Inferior parietal cortex (tissue), 1 donor: ENCODE results near the gene C4B.
"Not testable (repeated sequence)": the region's sequence is repeated elsewhere in the genome, so short reads cannot be mapped to it uniquely, and the experiment has no call there.

ENCODE experiments used
- DNase-seq: peaks from one replicate; pipeline ENCODE4 v3.0.0-alpha.2; 2016; ENCODE audit errors: extremely low spot score

Gene C4B

GRCh38 chr6:32014547-32014946 is at the start of gene C4B:
Gene C4B (plus strand): TSS chr6:32014795. CDS start chr6:32014846, 51 bp downstream.
- not testable (repeated sequence) for DNase-seq

DNA sequence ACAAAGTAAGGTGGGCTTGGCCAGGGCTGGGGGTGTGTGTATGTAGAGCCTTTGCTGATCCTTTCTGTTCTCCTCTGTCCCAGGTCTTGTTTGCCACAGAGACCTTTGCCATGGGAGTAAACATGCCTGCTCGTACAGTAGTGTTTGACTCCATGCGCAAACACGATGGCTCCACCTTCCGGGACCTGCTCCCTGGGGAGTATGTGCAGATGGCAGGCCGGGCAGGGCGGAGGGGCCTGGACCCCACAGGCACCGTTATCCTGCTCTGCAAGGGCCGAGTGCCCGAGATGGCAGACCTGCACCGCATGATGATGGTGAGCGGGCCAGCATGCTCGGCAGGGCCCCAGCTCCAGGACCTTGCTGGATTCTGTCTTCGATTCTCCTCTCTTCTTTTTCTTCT is 48.9 kb upstream of the C4B start:
- DNase-seq = no peak

GRCh38 chr6:31966506-31966905 is 48.1 kb upstream of the C4B start:
- no peak for DNase-seq

DNA sequence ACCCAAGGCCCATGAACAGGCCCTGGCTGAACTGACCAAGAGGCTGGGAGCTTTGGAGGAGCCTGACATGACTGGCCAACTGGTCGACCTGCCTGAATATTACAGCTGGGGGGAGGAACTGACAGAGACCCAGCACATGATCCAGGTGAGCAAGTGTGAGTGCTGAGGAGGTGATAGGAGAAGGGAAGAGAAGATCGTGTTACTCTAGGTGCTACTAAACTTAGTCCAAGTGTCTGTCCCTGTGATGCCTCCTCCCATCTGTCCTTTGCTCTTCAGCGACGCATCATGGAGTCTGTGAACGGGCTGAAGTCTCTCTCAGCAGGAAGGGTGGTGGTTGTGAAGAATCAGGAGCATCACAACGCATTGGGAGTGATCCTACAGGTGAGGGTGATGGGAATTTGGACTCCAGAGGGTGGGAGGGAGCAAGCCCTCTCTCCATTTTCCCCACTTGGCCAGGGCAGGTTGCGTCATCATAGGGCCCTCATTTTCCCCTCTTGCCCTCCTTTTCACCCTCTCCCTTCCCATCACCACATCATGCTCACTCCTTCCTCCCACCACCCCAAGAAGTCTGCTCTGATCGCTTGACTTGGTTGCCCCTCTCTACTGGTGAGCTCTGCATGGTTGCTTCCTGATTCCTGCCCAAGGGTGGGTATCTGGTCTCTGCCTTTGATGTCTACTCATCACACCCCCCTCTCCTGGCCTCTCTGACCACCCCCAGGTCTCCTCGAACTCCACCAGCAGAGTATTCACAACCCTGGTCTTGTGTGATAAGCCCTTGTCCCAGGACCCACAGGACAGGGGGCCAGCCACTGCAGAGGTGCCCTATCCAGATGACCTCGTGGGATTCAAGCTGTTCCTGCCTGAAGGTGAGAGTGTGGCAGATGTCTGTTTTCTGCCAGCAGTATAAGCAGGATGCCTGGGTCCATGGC is 47.3 kb upstream of the C4B start:
- DNase-seq = no peak

DNA sequence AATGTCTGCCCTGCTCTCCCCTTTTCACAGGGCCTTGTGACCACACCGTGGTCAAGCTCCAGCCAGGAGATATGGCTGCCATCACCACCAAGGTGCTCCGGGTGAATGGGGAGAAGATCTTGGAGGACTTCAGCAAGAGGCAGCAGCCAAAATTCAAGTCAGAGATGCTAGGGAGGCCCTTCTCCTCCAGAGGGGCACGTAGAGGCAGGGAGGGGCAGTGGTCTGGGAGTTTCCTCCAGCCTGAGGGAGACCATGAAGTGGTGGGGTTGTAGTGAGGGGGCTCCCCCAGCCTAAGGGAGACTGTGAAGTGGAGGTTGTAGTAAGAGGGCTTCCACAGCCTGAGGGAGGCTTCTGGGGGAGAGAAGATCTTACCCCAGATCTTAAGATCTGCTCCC is 46.7 kb upstream of the C4B start:
- DNase-seq = no peak

DNA sequence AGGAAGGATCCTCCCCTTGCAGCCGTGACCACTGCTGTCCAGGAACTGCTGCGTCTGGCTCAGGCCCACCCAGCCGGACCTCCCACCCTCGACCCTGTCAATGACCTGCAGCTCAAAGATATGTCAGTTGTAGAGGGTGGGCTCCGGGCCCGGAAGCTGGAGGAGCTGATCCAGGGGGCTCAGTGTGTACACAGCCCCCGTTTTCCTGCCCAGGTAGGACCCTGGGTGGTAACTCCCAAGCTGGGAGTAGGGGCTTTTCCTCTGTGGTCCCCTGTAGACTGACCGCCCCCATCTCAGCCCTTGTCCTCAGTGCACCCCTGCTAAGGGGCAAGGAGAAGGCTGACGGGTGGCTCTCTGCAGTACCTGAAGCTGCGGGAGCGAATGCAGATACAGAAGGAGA is 46.3 kb upstream of the C4B start:
- no peak for DNase-seq

GRCh38 chr6:31968791-31969711 is 45.5 kb upstream of the C4B start:
- DNase-seq = no peak

DNA sequence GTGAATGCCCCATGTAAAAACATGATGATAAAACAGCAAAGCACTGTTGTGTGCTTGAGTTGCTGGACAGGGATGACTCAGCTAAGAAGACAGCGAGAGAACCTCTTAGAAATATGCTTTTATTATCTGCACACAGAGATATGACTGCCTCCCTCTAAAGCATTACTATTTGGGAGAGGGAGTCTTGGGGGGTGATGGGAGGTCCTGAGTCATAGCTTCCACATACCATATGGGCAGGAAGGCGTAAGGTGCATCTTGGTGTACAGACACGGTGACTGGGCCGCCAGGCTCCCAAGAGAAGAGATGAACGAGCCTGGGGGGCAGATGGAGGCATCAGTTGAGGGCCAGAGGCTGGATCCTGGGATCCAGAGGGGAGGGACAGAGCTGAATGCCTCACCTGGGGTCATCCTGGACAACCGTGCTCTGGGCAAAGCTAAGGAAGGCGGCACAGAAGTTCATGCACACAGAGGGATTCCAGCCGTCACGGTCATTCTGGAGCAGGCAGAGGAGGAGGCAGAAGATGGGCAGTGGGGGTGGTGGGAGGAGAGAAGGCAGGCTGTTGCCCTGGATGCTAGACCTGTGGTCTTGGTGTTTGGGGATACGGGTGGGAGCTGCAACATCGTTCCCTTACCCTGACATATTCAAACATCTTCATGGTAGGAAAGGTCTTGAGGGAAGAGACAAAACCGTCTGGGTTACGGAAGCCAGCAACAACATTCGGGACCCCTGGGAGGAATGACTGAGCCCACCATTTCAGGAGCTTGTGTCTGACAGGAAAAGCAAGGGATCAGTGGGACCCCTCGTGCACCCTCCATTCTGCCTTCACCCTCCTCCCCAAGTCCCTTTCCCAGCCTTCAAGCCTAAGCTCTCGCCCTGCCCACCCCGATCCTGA is 44.6 kb upstream of the C4B start:
- DNase-seq = peak; percentile 14

- DNase-seq = no peak
These were observed 43.9 kb upstream of the C4B start for GRCh38 chr6:31970604-31971271.

GRCh38 chr6:31971279-31971992 is 43.2 kb upstream of the C4B start:
- no peak for DNase-seq

- DNase-seq = peak; percentile 97
These were observed 42.4 kb upstream of the C4B start, which contains the start of gene DXO for GRCh38 chr6:31971993-31972708. Gene DXO (minus strand): TSS chr6:31972138. CDS start chr6:31971675, 463 bp downstream.

DNA sequence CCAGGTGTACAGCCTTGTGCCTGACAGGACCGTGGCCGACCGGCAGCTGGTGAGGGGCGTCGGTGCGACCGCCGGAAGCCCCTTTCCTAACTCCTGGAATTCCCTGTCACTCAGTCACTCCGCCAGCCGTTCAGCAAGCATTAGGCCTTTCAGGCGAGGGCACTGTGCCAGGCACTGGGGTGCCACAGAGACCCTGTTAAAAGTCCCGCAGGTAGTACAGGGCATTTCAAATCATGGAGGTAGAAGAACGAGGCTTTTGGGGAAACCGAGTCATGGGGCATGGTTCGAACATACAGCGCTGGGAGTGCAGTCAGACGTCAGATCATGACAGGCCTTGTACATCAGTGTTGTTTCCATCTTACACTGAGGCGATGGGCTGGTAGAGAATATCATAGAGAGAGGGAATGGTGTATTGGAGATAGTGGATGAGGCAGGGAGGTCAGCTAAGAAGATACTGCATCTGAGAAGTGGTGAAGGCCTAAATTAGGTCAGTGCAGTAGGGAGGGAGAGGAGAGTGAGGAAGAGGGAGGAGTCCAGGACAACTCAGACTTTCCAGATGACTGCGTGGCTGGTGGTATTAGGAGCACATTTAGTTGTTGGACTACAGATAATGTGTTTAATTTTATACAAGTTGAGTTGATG is 41.8 kb upstream of the C4B start:
- no peak for DNase-seq

- not testable (repeated sequence) for DNase-seq
These were observed 38.5 kb upstream of the C4B start for GRCh38 chr6:31976065-31976464.

GRCh38 chr6:31977816-31978431 is 36.7 kb upstream of the C4B start:
- DNase-seq = no peak

DNA sequence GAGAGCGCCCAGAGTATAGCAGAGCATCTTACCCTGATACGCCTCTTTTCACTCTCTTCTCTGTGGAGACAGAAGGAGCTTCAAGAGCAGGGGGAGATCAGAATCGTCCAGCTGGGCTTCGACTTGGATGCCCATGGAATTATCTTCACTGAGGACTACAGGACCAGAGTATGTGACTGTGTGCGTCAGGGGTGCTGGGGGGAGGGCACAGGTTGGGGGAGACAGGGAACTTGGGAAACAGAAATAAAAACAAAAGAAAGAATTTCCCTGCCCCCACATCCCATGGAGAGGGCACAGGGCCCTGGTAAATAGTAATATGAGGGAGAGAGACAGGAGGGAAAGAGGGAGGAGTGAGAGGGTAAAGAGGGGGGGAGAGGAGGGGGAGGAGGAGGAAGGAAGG is 35.8 kb upstream of the C4B start:
- DNase-seq = no peak

- no peak for DNase-seq
These were observed 35.2 kb upstream of the C4B start for GRCh38 chr6:31979238-31979898.

GRCh38 chr6:31980195-31980876 is 34.3 kb upstream of the C4B start:
- DNase-seq = not testable (repeated sequence)
